ENCODE measurements around the gene YIPF7. TPM values are rescaled to one million over a fixed set of nuclear protein-coding genes. Genes with fewer than 3 reads are reported as not detected.

YIPF7 gene
- total RNA-seq, 4 donors from 2014 or later, result not detected

DNA sequence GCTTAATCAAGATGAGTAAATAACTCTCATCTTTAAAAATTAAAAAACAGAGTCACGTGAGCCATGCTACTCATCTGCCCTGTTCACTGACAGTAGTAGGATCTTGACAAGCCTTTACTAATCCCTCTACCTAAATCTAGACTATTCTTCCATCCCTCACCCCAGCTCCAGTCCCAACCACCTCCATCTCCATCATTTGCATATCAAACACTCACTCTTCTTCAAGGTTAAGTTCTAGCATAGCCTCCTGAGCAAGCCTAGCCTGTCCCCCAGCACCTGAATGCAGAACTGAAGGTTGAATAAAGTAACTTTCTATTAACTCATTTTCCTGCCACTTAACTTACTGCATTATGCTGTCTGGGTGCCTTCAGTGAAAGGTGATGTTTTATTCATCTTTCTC is 72.5 kb downstream of the YIPF7 start:
- TF ChIP-seq CTCF (IDR thresholded peaks at IDR 0.05) (no peak), POLR2A (IDR thresholded peaks at IDR 0.05) (no peak)
- Histone ChIP-seq H3K4me3 (no peak overlapping the region), H3K27ac (no peak overlapping the region), H3K4me1 (no peaks in the 10 kb centered on the region), H3K27me3 (no peaks in the 10 kb centered on the region), H3K36me3 (no peaks in the 10 kb centered on the region), H3K9me3 (no peaks in the 10 kb centered on the region)
- 65 to 81% methylated on average over 1 of the region's 1 CpG for WGBS, 2 donors
- intact Hi-C loops (cut with DNase I), result no loop called here
- DNase-seq, result no peak

Other genes with a start within 250 kb of the YIPF7 start
- gene KCTD8, start 202.8 kb downstream of the YIPF7 start, total RNA-seq, result under 1 TPM in 3 of 4 donors, not detected in 1; 0.45 to 0.95 (median 0.85) TPM
- 10 to 100 TPM; 15.3 to 21.7 (median 17.4) TPM for gene GUF1, start 26.8 kb upstream of the YIPF7 start, total RNA-seq
- gene GNPDA2, start 74.9 kb upstream of the YIPF7 start, total RNA-seq, result 10 to 100 TPM in 2 of 4 donors, 1 to 10 TPM in 2; 4.0 to 15.4 (median 10.4) TPM

Measured in esophagus squamous epithelium (tissue), 5 donors.